ES-I3 (cell line): ENCODE measurements around the gene SNRPD2.

Experiments
- H3K36me3 ChIP-seq: 2 replicates; pipeline ENCODE4 v1.6.1; 2013; ENCODE audit warnings: mild to moderate bottlenecking, low read length, control low read depth, moderate library complexity; ENCODE audit not compliant: insufficient read depth
- H3K4me1 ChIP-seq: 2 replicates; pipeline ENCODE4 v1.6.1; 2013; ENCODE audit warnings: mild to moderate bottlenecking, control low read depth, low read length; ENCODE audit not compliant: insufficient read depth
- H3K9ac ChIP-seq: 2 replicates; pipeline ENCODE4 v1.6.1; 2013; ENCODE audit warnings: low read depth, mild to moderate bottlenecking, low read length, moderate library complexity
- H3K9me3 ChIP-seq: 2 replicates; pipeline ENCODE4 v1.6.1; 2013; ENCODE audit warnings: mild to moderate bottlenecking, low read length, moderate library complexity; ENCODE audit not compliant: control insufficient read depth, insufficient read depth

Gene SNRPD2

DNA sequence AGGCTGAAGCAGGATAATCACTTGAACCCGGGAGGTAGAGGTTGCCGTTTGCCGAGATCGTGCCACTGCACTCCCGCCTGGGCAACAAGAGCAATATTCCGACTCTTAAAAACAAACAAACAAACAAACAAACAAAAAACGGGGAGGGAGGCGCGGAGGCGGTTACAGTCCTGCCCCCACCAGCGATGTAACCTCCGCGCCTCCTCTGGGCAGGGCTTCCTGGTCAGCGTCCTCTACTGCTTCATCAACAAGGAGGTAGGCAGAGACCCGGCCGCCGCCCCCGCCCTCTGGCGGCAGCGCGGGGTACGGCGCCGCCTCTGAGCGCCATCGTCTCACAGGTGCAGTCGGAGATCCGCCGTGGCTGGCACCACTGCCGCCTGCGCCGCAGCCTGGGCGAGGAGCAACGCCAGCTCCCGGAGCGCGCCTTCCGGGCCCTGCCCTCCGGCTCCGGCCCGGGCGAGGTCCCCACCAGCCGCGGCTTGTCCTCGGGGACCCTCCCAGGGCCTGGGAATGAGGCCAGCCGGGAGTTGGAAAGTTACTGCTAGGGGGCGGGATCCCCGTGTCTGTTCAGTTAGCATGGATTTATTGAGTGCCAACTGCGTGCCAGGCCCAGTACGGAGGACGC, 10.2 kb downstream of the SNRPD2 start:
- Histone ChIP-seq H3K36me3 (peaks cover 9% of the 10 kb centered on the region), H3K9me3 (no peaks in the 10 kb centered on the region), H3K4me1 (no peaks in the 10 kb centered on the region), H3K9ac (peak overlapping the region; percentile 54)

GRCh38 chr19:45677351-45678230, 14.2 kb downstream of the SNRPD2 start:
- H3K36me3 ChIP-seq: no peaks in the 10 kb centered on the region
- no peaks in the 10 kb centered on the region for H3K4me1 ChIP-seq
- peak overlapping the region; percentile 58 for H3K9ac ChIP-seq
- no peaks in the 10 kb centered on the region for H3K9me3 ChIP-seq

DNA sequence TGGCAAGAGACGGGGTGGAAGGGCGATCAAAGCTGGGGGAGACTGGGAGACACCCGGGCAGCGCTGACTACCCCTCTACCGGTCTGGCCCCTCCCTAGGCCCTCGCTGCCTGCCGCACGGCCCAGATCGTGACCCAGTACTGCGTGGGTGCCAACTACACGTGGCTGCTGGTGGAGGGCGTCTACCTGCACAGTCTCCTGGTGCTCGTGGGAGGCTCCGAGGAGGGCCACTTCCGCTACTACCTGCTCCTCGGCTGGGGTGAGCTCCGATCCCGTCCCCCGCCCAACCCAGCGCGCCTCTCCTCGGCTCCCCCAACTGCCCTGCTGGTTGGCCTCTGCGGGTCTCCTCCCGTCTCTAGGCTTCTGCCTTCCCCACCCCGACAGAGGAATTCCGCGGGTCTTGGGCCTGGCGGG, 14.9 kb downstream of the SNRPD2 start:
- Histone ChIP-seq H3K9me3 (no peaks in the 10 kb centered on the region), H3K9ac (peak overlapping the region; percentile 54), H3K36me3 (no peaks in the 10 kb centered on the region), H3K4me1 (no peaks in the 10 kb centered on the region)

- Histone ChIP-seq H3K9me3 (no peaks in the 10 kb centered on the region), H3K9ac (no peak overlapping the region), H3K4me1 (no peaks in the 10 kb centered on the region), H3K36me3 (no peaks in the 10 kb centered on the region)
These were observed 16.8 kb downstream of the SNRPD2 start for GRCh38 chr19:45674946-45675345.

GRCh38 chr19:45670670-45671453, 20.9 kb downstream of the SNRPD2 start:
- Histone ChIP-seq H3K9me3 (no peaks in the 10 kb centered on the region), H3K4me1 (peaks cover 7% of the 10 kb centered on the region), H3K36me3 (no peaks in the 10 kb centered on the region), H3K9ac (peak overlapping the region; percentile 71)

GRCh38 chr19:45668342-45668871, 23.3 kb downstream of the SNRPD2 start:
- Histone ChIP-seq H3K4me1 (peaks cover 7% of the 10 kb centered on the region), H3K9me3 (no peaks in the 10 kb centered on the region), H3K36me3 (no peaks in the 10 kb centered on the region), H3K9ac (peak overlapping the region; percentile 71; the same call in 1 of the 2 replicates)

- Histone ChIP-seq H3K9me3 (no peaks in the 10 kb centered on the region), H3K4me1 (peaks cover 7% of the 10 kb centered on the region), H3K36me3 (no peaks in the 10 kb centered on the region), H3K9ac (peak within 1 kb of the TSS; percentile 71; the same call in 1 of the 2 replicates)
These were observed 24.0 kb downstream of the SNRPD2 start, which contains the start of gene GIPR for GRCh38 chr19:45667620-45668341. TSS of gene GIPR (plus strand) at chr19:45668221. CDS start at chr19:45669521, 1,300 bp downstream.

DNA sequence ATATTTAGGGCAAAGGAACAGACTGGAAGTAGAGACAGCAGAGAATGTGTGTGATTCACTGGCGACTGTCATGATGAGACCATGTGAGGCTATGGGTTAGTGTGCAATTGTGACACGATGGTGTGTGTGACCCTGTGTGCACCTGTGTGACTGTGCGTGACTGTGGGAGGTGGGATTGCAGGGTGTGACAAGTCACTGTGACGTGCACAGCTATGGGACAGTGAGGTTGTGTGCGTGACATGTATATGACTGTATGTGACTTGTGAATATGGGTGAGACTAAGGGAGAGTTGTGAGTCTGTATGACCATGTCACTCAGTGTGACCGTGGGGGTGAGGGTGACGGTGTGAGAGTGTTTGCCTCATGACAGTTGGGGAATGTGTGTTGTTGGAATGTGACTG, 27.2 kb downstream of the SNRPD2 start:
- H3K9me3 ChIP-seq: no peaks in the 10 kb centered on the region
- peaks cover 7% of the 10 kb centered on the region for H3K4me1 ChIP-seq
- no peaks in the 10 kb centered on the region for H3K36me3 ChIP-seq
- no peak overlapping the region for H3K9ac ChIP-seq

GRCh38 chr19:45663800-45664199, 28.0 kb downstream of the SNRPD2 start:
- Histone ChIP-seq H3K9ac (no peak overlapping the region), H3K9me3 (no peaks in the 10 kb centered on the region), H3K4me1 (peaks cover 7% of the 10 kb centered on the region), H3K36me3 (no peaks in the 10 kb centered on the region)

DNA sequence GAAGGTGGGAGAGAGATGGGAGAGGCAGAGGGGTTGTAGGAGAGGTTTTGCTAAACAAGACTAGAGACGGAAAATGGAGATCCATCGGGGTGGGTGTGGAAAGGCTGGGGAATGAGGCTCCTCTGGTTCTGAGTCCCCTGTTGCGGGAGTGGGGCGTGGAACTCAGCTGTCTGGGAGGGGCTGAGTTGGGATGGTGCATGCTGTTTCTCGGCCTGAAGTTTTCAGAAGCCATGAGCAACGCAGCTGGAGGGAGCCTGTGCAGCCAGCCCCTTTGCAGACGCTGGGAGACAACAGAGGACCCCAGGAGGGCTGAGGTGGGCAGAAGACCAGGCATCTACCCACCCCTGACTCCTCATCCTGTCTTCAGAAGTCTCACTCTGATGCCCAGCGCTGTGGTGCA, 31.1 kb downstream of the SNRPD2 start:
- Histone ChIP-seq H3K9me3 (no peaks in the 10 kb centered on the region), H3K4me1 (no peaks in the 10 kb centered on the region), H3K9ac (no peak overlapping the region), H3K36me3 (no peaks in the 10 kb centered on the region)

DNA sequence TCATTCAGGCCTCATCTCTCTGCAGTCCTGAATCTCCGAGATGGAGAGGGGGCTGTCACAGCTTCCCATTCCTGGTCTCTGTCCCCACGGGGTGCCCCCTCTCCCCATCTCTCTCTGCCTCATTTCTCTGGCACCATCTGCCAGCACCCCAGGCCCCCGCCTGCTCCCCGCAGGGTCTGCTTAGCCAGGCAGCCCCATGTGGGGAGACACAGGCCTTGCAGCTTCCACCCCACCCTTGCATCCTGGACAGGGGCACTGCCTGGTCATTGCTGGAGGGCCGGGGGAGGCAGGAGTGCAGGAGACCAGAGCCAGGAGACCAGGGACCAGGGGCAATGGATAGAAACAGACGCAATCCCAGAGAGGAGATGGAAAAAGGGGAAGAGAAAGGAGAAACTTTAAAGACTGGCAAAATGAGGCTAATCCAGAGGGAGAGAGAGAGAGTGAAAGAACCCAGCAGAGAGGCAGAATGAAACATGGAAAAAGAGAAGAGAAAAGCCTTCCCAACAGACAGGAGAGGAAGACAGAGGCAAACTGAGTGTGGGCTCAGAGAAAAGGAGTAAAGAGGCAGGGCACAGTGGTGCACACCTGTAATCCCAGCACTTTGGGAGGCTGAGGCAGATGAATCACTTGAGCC, 32.5 kb downstream of the SNRPD2 start:
- Histone ChIP-seq H3K36me3 (no peaks in the 10 kb centered on the region), H3K9ac (no peak overlapping the region), H3K9me3 (no peaks in the 10 kb centered on the region)

DNA sequence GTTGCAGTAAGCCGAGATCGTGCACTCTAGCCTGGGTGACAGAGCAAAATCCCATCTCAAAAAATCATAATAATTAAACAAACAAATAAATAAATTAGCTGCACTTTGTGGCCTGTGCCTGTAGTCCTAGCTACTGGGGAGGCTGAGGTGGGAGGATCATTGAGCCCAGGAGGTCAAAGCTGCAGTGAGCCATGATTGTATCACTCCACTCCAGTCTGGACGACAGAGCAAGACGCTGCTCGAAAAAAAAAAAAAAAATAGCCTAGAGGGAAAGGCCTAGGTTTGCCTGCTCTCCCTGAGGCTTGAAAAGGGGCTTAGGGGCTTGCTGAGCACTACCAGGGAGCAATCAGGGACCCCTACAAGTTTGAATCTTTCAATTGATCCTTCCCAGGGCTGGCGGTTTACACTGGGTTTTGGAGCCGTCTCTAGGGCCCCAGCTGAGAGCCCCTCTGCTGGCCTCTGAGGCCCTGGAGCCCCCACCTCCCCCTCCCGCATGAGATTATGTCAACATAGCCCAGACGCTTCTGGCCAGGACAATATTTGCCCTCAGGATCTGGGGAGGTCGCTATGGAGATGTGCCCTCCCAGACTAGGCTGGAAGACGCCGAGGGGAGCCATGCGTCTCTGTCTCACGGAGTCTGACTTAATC, 34.1 kb downstream of the SNRPD2 start:
- H3K36me3 ChIP-seq: no peaks in the 10 kb centered on the region
- no peaks in the 10 kb centered on the region for H3K9me3 ChIP-seq
- H3K4me1 ChIP-seq: peaks cover 3% of the 10 kb centered on the region; the same call in 1 of the 2 replicates
- H3K9ac ChIP-seq: no peak overlapping the region

More for the DNA sequence above, 32.5 kb downstream of the SNRPD2 start:
- H3K4me1 ChIP-seq: no peaks in the 10 kb centered on the region

GRCh38 chr19:45655073-45655472, 36.7 kb downstream of the SNRPD2 start:
- Histone ChIP-seq H3K9me3 (no peaks in the 10 kb centered on the region), H3K4me1 (peaks cover 3% of the 10 kb centered on the region; the same call in 1 of the 2 replicates), H3K9ac (no peak overlapping the region), H3K36me3 (no peaks in the 10 kb centered on the region)
